ENCODE results near the gene AVP.

The AVP gene

DNA sequence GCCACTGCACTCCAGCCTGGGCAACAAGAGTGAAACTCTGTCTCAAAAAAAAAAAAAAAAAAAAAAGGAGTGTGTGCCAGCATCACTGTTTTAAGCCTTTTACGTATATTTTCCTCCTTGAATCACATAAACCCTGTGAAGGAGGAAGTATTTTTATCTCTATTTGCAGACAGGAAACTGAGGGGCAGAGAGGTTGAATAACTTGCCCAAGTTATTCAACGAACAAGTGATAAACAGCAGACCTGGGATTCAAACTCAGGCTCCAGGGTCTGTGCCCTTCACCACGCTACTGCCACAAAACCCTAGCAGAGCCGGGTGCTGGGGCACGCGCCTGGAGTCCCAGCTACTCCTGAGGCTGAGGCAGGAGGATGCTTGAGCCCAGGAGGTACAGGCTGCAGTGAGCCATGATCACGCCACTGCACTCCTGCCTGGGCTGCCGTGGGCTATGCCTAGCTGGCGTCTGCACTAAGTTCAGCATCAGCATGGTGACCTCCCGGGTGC lies 9.4 kb upstream of the AVP start:
- POLR2A ChIA-PET: no interaction called here
- no peak for DNase-seq (ENCODE audit: extremely low spot score)

GRCh38 chr20:3092611-3093379 lies 8.3 kb upstream of the AVP start:
- POLR2A ChIA-PET: no interaction called here
- TF ChIP-seq BHLHE40 (IDR thresholded peaks at IDR 0.05; ENCODE audit: borderline replicate concordance) (no peak), FOXM1 (IDR thresholded peaks at IDR 0.05; ENCODE audit: borderline replicate concordance) (no peak), ZNF384 (IDR thresholded peaks at IDR 0.05) (no peak), FOXK2 (IDR thresholded peaks at IDR 0.05) (no peak), NFRKB (IDR thresholded peaks at IDR 0.05) (no peak), LEF1 (IDR thresholded peaks at IDR 0.05; ENCODE audit: borderline replicate concordance) (no peak), HDGF (IDR thresholded peaks at IDR 0.05; ENCODE audit: borderline replicate concordance) (no peak), SUZ12 (IDR thresholded peaks at IDR 0.05) (no peak), PKNOX1 (IDR thresholded peaks at IDR 0.05) (no peak), ARNT (IDR thresholded peaks at IDR 0.05) (no peak), CTBP1 (IDR thresholded peaks at IDR 0.05; ENCODE audit: borderline replicate concordance) (no peak), L3MBTL2 (conservative IDR thresholded peaks at IDR 0.05) (no peak), FOXA1 (IDR thresholded peaks at IDR 0.05) (no peak), SP1 (IDR thresholded peaks at IDR 0.05) (no peak), TARDBP (IDR thresholded peaks at IDR 0.05) (no peak)
- no peak for DNase-seq (ENCODE audit: extremely low spot score)
- CTCF ChIA-PET: no interaction called here

More for the DNA sequence above, 9.4 kb upstream of the AVP start:
- TF ChIP-seq FOXK2 (IDR thresholded peaks at IDR 0.05) (no peak), PKNOX1 (IDR thresholded peaks at IDR 0.05) (no peak), TARDBP (IDR thresholded peaks at IDR 0.05) (no peak), NFRKB (IDR thresholded peaks at IDR 0.05) (no peak)
- CTCF ChIA-PET: no interaction called here

GRCh38 chr20:3090565-3090964 lies 6.0 kb upstream of the AVP start:
- POLR2A ChIA-PET: no interaction called here
- CTCF ChIA-PET: no interaction called here
- DNase-seq (ENCODE audit: extremely low spot score): no peak
- TF ChIP-seq FOXA1 (IDR thresholded peaks at IDR 0.05): no peak
- TF ChIP-seq LEF1 (IDR thresholded peaks at IDR 0.05; ENCODE audit: borderline replicate concordance): no peak
- no peak for TF ChIP-seq ZNF384 (IDR thresholded peaks at IDR 0.05)
- TF ChIP-seq PKNOX1 (IDR thresholded peaks at IDR 0.05): no peak
- TF ChIP-seq ELF4 (IDR thresholded peaks at IDR 0.05): no peak
- no peak for TF ChIP-seq TARDBP (IDR thresholded peaks at IDR 0.05)
- no peak for TF ChIP-seq FOXK2 (IDR thresholded peaks at IDR 0.05)
- no peak for TF ChIP-seq NFRKB (IDR thresholded peaks at IDR 0.05)
- no peak for TF ChIP-seq CTBP1 (IDR thresholded peaks at IDR 0.05; ENCODE audit: borderline replicate concordance)
- no peak for TF ChIP-seq BHLHE40 (IDR thresholded peaks at IDR 0.05; ENCODE audit: borderline replicate concordance)

DNA sequence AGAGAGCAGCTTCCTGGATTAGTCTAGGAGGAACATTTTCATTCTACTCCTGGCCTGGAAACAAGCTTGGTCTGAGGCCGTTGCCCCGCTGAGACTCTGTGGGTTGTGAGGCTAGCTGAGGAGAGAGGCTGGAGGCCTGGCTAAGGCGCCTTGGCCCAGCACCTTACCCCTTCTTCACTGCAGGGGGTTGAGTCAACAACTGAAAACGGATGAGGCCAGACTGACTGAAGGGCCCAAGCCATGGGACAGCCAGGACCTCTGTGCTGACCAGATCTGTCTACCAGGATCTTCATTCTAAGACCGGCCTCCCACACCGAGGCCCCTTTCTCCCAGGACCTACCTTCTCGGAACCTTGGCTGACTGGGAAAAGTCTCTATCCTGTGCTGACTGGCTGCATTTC lies 3.5 kb upstream of the AVP start:
- DNase-seq (ENCODE audit: extremely low spot score): no peak
- ChIA-PET POLR2A (interaction anchor here (0.8 kb wide), 1 partner anchor 42 kb away, joined by 3 read pairs; the partner anchor contains the start of gene MRPS26), CTCF (interaction anchor here (0.8 to 1.3 kb wide), 2 partner anchors 34 to 168 kb away, joined by 3 to 4 read pairs; no protein-coding TSS in a partner anchor)
- TF ChIP-seq SUZ12 (IDR thresholded peaks at IDR 0.05): no peak
- TF ChIP-seq FOXA1 (IDR thresholded peaks at IDR 0.05): no peak
- TF ChIP-seq NFRKB (IDR thresholded peaks at IDR 0.05): no peak
- TF ChIP-seq CTBP1 (IDR thresholded peaks at IDR 0.05; ENCODE audit: borderline replicate concordance): no peak
- no peak for TF ChIP-seq L3MBTL2 (conservative IDR thresholded peaks at IDR 0.05)
- TF ChIP-seq LEF1 (IDR thresholded peaks at IDR 0.05; ENCODE audit: borderline replicate concordance): no peak
- no peak for TF ChIP-seq BHLHE40 (IDR thresholded peaks at IDR 0.05; ENCODE audit: borderline replicate concordance)
- no peak for TF ChIP-seq HDGF (IDR thresholded peaks at IDR 0.05; ENCODE audit: borderline replicate concordance)
- TF ChIP-seq ZNF384 (IDR thresholded peaks at IDR 0.05): no peak
- TF ChIP-seq ELF4 (IDR thresholded peaks at IDR 0.05): no peak
- no peak for TF ChIP-seq PKNOX1 (IDR thresholded peaks at IDR 0.05)

DNA sequence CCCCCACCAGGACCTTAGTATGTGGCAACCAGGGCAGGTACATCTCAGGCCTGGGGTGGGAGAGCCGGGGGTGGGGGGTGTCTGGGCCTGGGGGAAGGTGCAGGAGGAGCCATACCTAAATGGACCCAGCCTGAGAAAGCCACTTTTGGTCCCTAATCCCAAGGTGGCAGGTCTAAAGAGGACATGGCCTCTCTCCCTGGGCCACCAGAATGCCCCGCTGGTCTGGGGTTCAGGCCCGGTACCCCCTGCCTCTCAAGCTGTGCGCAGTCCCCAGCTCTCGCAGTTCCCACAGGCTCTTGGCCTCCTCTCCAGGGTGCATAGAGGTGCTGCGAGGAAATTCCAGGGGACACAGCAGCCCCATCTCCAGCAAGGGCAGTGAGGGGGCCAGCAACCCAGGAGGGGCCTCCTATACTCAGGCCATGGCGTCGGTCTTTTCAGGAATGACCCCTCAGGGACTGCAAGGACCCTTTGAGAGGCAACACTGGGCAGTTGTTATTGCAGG lies 1.1 kb upstream of the AVP start:
- TF ChIP-seq FOXM1 (IDR thresholded peaks at IDR 0.05; ENCODE audit: borderline replicate concordance) (no peak), SP1 (IDR thresholded peaks at IDR 0.05) (no peak), ARNT (IDR thresholded peaks at IDR 0.05) (no peak), LEF1 (IDR thresholded peaks at IDR 0.05; ENCODE audit: borderline replicate concordance) (no peak), CTBP1 (IDR thresholded peaks at IDR 0.05; ENCODE audit: borderline replicate concordance) (no peak), PKNOX1 (IDR thresholded peaks at IDR 0.05) (no peak), ZNF384 (IDR thresholded peaks at IDR 0.05) (no peak), FOXA1 (IDR thresholded peaks at IDR 0.05) (no peak), BHLHE40 (IDR thresholded peaks at IDR 0.05; ENCODE audit: borderline replicate concordance) (no peak), FOXK2 (IDR thresholded peaks at IDR 0.05) (no peak), L3MBTL2 (conservative IDR thresholded peaks at IDR 0.05) (no peak), TARDBP (IDR thresholded peaks at IDR 0.05) (no peak), SUZ12 (IDR thresholded peaks at IDR 0.05) (no peak)
- DNase-seq (ENCODE audit: extremely low spot score): no peak
- POLR2A ChIA-PET: no interaction called here
- CTCF ChIA-PET: no interaction called here

Measured in HEK293T (cell line).